IMR-90 (cell line): ENCODE measurements around the gene HDHD2. TPM values are rescaled to one million over a fixed set of nuclear protein-coding genes. Genes with fewer than 3 reads are reported as not detected.

Experiments
- ATAC-seq: fragments of 200-7000 bp; cut with Tn5 transposase; 2 replicates; pipeline ENCODE4 v1.9.1; 2020; ENCODE audit warnings: low read depth, mild to moderate bottlenecking, moderate library complexity
- BruUV-seq: library from RNA; stranded (reverse); fragments of 400-500 nt; replicated peaks from 2 replicates; lab custom pipeline; 2021; lab: Mats Ljungman, UMichigan
- CTCF ChIA-PET: fragments of 300-600 bp; formaldehyde crosslinking; extraction: SDS; loops from one replicate; lab custom pipeline; 2021; ENCODE audit warnings: antibody characterized with exemption; lab: Yijun Ruan, JAX
- POLR2A ChIA-PET: fragments of 300-600 bp; sonication (Branson Sonifier 250); formaldehyde crosslinking; loops from one replicate; lab custom pipeline; 2022; ENCODE audit warnings: antibody characterized with exemption; ENCODE audit not compliant: unreplicated experiment; lab: Charles Lee
- DNase-seq: peaks from one replicate; pipeline ENCODE4 v3.0.0; 2013
- H2AFZ ChIP-seq: replicated peaks from 2 replicates; pipeline ENCODE3; 2013; ENCODE audit warnings: low read length, mild to moderate bottlenecking; ENCODE audit not compliant: poor library complexity
- H2AK5ac ChIP-seq: 2 replicates; pipeline ENCODE4 v1.6.1; 2013; ENCODE audit warnings: low read depth, low read length, inconsistent platforms
- H2AK9ac ChIP-seq: replicated peaks from 2 replicates; pipeline ENCODE3; 2013; ENCODE audit warnings: mild to moderate bottlenecking, low read depth, low read length, moderate library complexity; ENCODE audit not compliant: poor library complexity
- H2BK120ac ChIP-seq: 2 replicates; pipeline ENCODE4 v1.6.1; 2013; ENCODE audit warnings: low read depth, low read length, inconsistent platforms
- H2BK15ac ChIP-seq: 3 replicates; pipeline ENCODE4 v1.6.1; 2013; ENCODE audit warnings: low read depth, low read length, inconsistent platforms
- H2BK20ac ChIP-seq: 2 replicates; pipeline ENCODE4 v1.6.1; 2013; ENCODE audit warnings: low read depth, mild to moderate bottlenecking, inconsistent platforms, low read length, moderate library complexity
- H2BK5ac ChIP-seq: 2 replicates; pipeline ENCODE4 v1.6.1; 2013; ENCODE audit warnings: mild to moderate bottlenecking, low read depth, low read length, inconsistent platforms; ENCODE audit not compliant: poor library complexity, severe bottlenecking
- H3K14ac ChIP-seq: replicated peaks from 2 replicates; pipeline ENCODE4 v1.6.1; 2013; ENCODE audit warnings: low read depth, low read length, inconsistent platforms
- H3K18ac ChIP-seq: 2 replicates; pipeline ENCODE4 v1.6.1; 2013; ENCODE audit warnings: low read depth, low read length, control low read depth
- H3K23ac ChIP-seq: 2 replicates; pipeline ENCODE4 v1.6.1; 2013; ENCODE audit warnings: low read depth, low read length, inconsistent platforms
- H3K27ac ChIP-seq: 2 replicates; pipeline ENCODE4 v1.5.1; 2013; ENCODE audit warnings: mild to moderate bottlenecking, control low read depth, low read length; ENCODE audit not compliant: insufficient read depth
- H3K27me3 ChIP-seq: 2 replicates; pipeline ENCODE4 v1.6.1; 2013; ENCODE audit warnings: low read length; ENCODE audit not compliant: control insufficient read depth, insufficient read depth
- H3K36me3 ChIP-seq: 2 replicates; pipeline ENCODE4 v1.6.1; 2013; ENCODE audit warnings: low read length, mixed read lengths; ENCODE audit not compliant: control insufficient read depth, insufficient read depth
- H3K4ac ChIP-seq: 2 replicates; pipeline ENCODE4 v1.6.1; 2013; ENCODE audit warnings: low read depth, low read length, inconsistent platforms
- H3K4me1 ChIP-seq: 2 replicates; pipeline ENCODE4 v1.6.1; 2013; ENCODE audit warnings: low read length, mixed read lengths; ENCODE audit not compliant: control insufficient read depth, insufficient read depth
- H3K4me2 ChIP-seq: 2 replicates; pipeline ENCODE4 v1.6.1; 2013; ENCODE audit warnings: low read depth, mild to moderate bottlenecking, control low read depth, low read length, moderate library complexity
- H3K4me3 ChIP-seq: 2 replicates; pipeline ENCODE4 v1.5.1; 2013; ENCODE audit warnings: low read depth, mild to moderate bottlenecking, control low read depth, low read length, moderate library complexity; ENCODE audit not compliant: insufficient read depth
- H3K56ac ChIP-seq: 2 replicates; pipeline ENCODE4 v1.6.1; 2013; ENCODE audit warnings: low read length, inconsistent platforms; ENCODE audit not compliant: insufficient read depth; ENCODE audit errors: extremely low read depth
- H3K79me1 ChIP-seq, 2 experiments: 2 replicates each; pipeline ENCODE4 v1.6.1; 2013; ENCODE audit warnings: low read length in 2 of 2, inconsistent platforms in 1 of 2, low read depth in 1 of 2
- H3K9ac ChIP-seq: 2 replicates; pipeline ENCODE4 v1.6.1; 2013; ENCODE audit warnings: low read depth, low read length, control low read depth
- H3K9me1 ChIP-seq: 2 replicates; pipeline ENCODE4 v1.6.1; 2013; ENCODE audit warnings: low read length, inconsistent platforms; ENCODE audit not compliant: insufficient read depth
- H3K9me3 ChIP-seq: 2 replicates; pipeline ENCODE4 v1.6.1; 2013; ENCODE audit warnings: low read length; ENCODE audit not compliant: control insufficient read depth, insufficient read depth
- H4K20me1 ChIP-seq: 2 replicates; pipeline ENCODE4 v1.6.1; 2013; ENCODE audit warnings: low read length, inconsistent platforms; ENCODE audit not compliant: insufficient read depth
- H4K5ac ChIP-seq: 2 replicates; pipeline ENCODE4 v1.6.1; 2013; ENCODE audit warnings: mild to moderate bottlenecking, low read depth, low read length, control low read depth
- H4K8ac ChIP-seq, 2 experiments: 2 replicates each; pipeline ENCODE4 v1.6.1; 2013; ENCODE audit warnings: low read depth in 2 of 2, low read length in 2 of 2, control low read depth in 1 of 2, inconsistent platforms in 1 of 2
- H4K91ac ChIP-seq: 2 replicates; pipeline ENCODE4 v1.6.1; 2013; ENCODE audit warnings: low read depth, low read length, inconsistent platforms; ENCODE audit not compliant: insufficient read depth
- CTCF ChIP-seq: conservative IDR thresholded peaks from 2 replicates; pipeline ENCODE4 v1.5.1; 2012; ENCODE audit warnings: mild to moderate bottlenecking, low read depth, low read length, improper control_type of control experiment
- MAFK ChIP-seq: IDR thresholded peaks from 2 replicates; pipeline ENCODE4 v1.6.1; 2012; ENCODE audit warnings: low read depth, low read length, improper control_type of control experiment
- WGBS, 2 experiments: methylation state at CpG; one replicate each; pipeline versions ENCODE4 v1.1.5 to v1.1.7; 2013; ENCODE audit warnings: missing lambda C conversion rate in 2 of 2; ENCODE audit not compliant: insufficient read length in 1 of 2; ENCODE audit errors: extremely low coverage in 2 of 2; 5-methylcytosine and 5-hydroxymethylcytosine counted together
- dilution Hi-C: fragments of 300-500 bp; cut with HindIII; formaldehyde crosslinking; loops from one replicate; pipeline ENCODE4 v1.14.3; 2018; ENCODE audit warnings: low sequenced_read_pairs; ENCODE audit not compliant: unreplicated experiment
- in situ Hi-C: fragments of 300-500 bp; cut with MboI; formaldehyde crosslinking; loops from 3 replicates; pipeline ENCODE4 v1.14.3; 2019; ENCODE audit warnings: low sequenced_read_pairs, inconsistent platforms, mixed read lengths
- intact Hi-C: fragments of 100-400 bp; cut with micrococcal nuclease; formaldehyde crosslinking; loops from 2 replicates; pipeline ENCODE4 v1.10.0; 2022
- polyA plus RNA-seq, 3 experiments: library from polyadenylated mRNA; depleted of rRNA; stranded (reverse); fragments of >200 nt; gene quantifications; 2 replicates each; pipeline ENCODE4 v1.2.3, GENCODE V29; 2012; ENCODE audit warnings: low replicate concordance in 1 of 3
- total RNA-seq: library from RNA; depleted of rRNA; stranded (reverse); fragments of >200 nt; gene quantifications from 2 replicates; pipeline ENCODE4 v1.2.3, GENCODE V29; 2012

The HDHD2 gene
- total and polyA plus RNA-seq, 2 of the 4 experiments (the other 2 are of a cell fraction) = 7.2 to 18.6 TPM

GRCh38 chr18:47191961-47192360, 41.7 kb upstream of the HDHD2 start:
- no peak overlapping the region for H3K4ac ChIP-seq
- H2BK20ac ChIP-seq = no peak overlapping the region
- H2AK9ac ChIP-seq = no peak overlapping the region
- H4K5ac ChIP-seq = no peak overlapping the region
- no peak overlapping the region for H3K4me3 ChIP-seq
- H3K56ac ChIP-seq = no peak overlapping the region
- no peaks in the 10 kb centered on the region for H3K9me1 ChIP-seq
- BruUV-seq = no TSS peak
- H2AFZ ChIP-seq = no peak overlapping the region
- no peaks in the 10 kb centered on the region for H3K79me1 ChIP-seq
- no peak overlapping the region for H2AK5ac ChIP-seq
- H3K27me3 ChIP-seq = peaks cover 2% of the 10 kb centered on the region
- no peak overlapping the region for H4K8ac ChIP-seq
- TF ChIP-seq MAFK (no peak), CTCF (no peak)
- H3K36me3 ChIP-seq = no peaks in the 10 kb centered on the region
- ChIA-PET CTCF (interaction anchor here (1.8 kb wide), 1 partner anchor 12 kb away, joined by 5 read pairs; no protein-coding TSS in a partner anchor), POLR2A (no interaction called here)
- no peak overlapping the region for H2BK120ac ChIP-seq
- no peaks in the 10 kb centered on the region for H4K20me1 ChIP-seq
- intact Hi-C loops (no loop called here), dilution Hi-C loops (no loop called here), in situ Hi-C loops (no loop called here)
- H2BK15ac ChIP-seq = no peak overlapping the region
- no peak overlapping the region for H3K18ac ChIP-seq
- DNase-seq = peak; percentile 32
- no peak overlapping the region for H3K9ac ChIP-seq
- H3K4me2 ChIP-seq = no peak overlapping the region
- no peak overlapping the region for H2BK5ac ChIP-seq
- 86% methylated on average over 1 of the region's 2 CpGs; no CpG with 5 or more reads in 1 of the 2 experiments for WGBS, 2 experiments
- no peak overlapping the region for H3K14ac ChIP-seq
- H3K23ac ChIP-seq = no peak overlapping the region
- H4K91ac ChIP-seq = no peak overlapping the region
- H3K4me1 ChIP-seq = no peaks in the 10 kb centered on the region
- no peak overlapping the region for H3K27ac ChIP-seq
- no peaks in the 10 kb centered on the region for H3K9me3 ChIP-seq
- peak; percentile 21; the same call in 1 of the 2 replicates for ATAC-seq
